Stimulated activated CD4-positive, alpha-beta T cell treated with anti-CD3 and anti-CD28 coated beads, Interleukin-15, amount 100 ng/mL, for 48 hours (primary cell): ENCODE results near the gene GUCA2A.

ENCODE experiments used
- DNase-seq, 2 donors: peaks; one replicate each; pipeline ENCODE4 v3.0.0-alpha.2; 2020; ENCODE audit warnings: low read depth in 2 of 2

GUCA2A gene

GRCh38 chr1:42154685-42155084 lies 9.9 kb downstream of the GUCA2A start:
- no peak for DNase-seq

- no peak for DNase-seq
Observed at GRCh38 chr1:42153624-42154023, 10.9 kb downstream of the GUCA2A start.

- no peak for DNase-seq
Observed at GRCh38 chr1:42152907-42153600, 11.5 kb downstream of the GUCA2A start, which contains the start of gene GUCA2B. TSS of gene GUCA2B (plus strand) at chr1:42153410. CDS start at chr1:42153451, 41 bp downstream.

- no peak for DNase-seq
Observed at GRCh38 chr1:42152119-42152518, 12.4 kb downstream of the GUCA2A start.

GRCh38 chr1:42150651-42151050 lies 13.9 kb downstream of the GUCA2A start:
- no peak for DNase-seq

- DNase-seq, result no peak
Observed at GRCh38 chr1:42148166-42148565, 16.4 kb downstream of the GUCA2A start.

- peak; percentile 41 to 64 for DNase-seq
Observed at GRCh38 chr1:42146626-42147320, 17.8 kb downstream of the GUCA2A start.

GRCh38 chr1:42145764-42146625 lies 18.6 kb downstream of the GUCA2A start:
- DNase-seq, result no peak

- DNase-seq, result no peak
Observed at GRCh38 chr1:42145389-42145716, 19.2 kb downstream of the GUCA2A start.

- no peak for DNase-seq
Observed at GRCh38 chr1:42144711-42145388, 19.7 kb downstream of the GUCA2A start.

GRCh38 chr1:42143896-42144710 lies 20.4 kb downstream of the GUCA2A start:
- DNase-seq, result no peak

GRCh38 chr1:42142894-42143675 lies 21.5 kb downstream of the GUCA2A start:
- no peak for DNase-seq

GRCh38 chr1:42141978-42142377 lies 22.6 kb downstream of the GUCA2A start:
- DNase-seq, result no peak

- DNase-seq, result no peak
Observed at GRCh38 chr1:42140191-42140590, 24.4 kb downstream of the GUCA2A start.

- no peak for DNase-seq
Observed at GRCh38 chr1:42139444-42139843, 25.1 kb downstream of the GUCA2A start.

- DNase-seq, result no peak
Observed at GRCh38 chr1:42138586-42138985, 26.0 kb downstream of the GUCA2A start.

GRCh38 chr1:42137766-42138165 lies 26.8 kb downstream of the GUCA2A start:
- no peak for DNase-seq

GRCh38 chr1:42136466-42136865 lies 28.1 kb downstream of the GUCA2A start:
- DNase-seq, result no peak

GRCh38 chr1:42135426-42135825 lies 29.1 kb downstream of the GUCA2A start:
- no peak for DNase-seq

- no peak for DNase-seq
Observed at GRCh38 chr1:42133809-42134526, 30.6 kb downstream of the GUCA2A start.
